Measurements from ENCODE around the gene LRRC3.
"Not testable (repeated sequence)": the region's sequence is repeated elsewhere in the genome, so short reads cannot be mapped to it uniquely, and the experiment has no call there.

The LRRC3 gene

DNA sequence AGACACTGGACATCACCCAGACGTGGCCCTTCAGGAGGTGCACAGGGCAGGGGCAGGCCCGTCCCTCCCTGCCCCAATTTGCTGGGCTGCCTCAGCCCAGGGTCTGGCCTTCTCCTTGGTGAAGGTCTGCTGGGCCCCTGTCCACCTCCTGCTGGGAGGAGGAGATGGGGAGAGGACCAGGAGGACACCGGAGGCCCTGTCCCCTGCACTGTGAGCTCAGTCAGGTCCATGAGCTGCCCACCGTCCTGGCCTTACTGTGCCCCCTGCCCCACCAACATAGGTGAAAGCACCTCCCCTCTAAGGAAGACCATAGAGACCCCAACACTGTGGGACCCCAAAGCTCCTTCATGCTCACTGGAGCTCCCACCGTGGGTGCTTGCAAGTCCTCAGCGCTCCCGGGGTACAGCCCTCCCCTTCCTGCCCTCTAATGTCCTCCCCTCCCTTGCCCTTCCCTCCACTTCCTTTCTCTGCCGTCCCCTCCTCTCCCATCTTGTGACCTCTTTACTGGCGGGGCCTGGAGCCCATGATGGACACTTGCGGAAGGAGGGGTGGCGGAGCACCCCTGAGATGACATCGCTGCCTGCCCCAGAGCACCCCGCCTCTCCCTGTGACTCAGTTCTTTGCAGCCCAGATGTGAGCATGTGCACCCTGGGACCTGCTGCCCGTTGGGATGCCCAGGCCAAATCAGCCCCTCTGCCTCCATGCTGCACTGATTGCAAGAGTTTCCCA lies 4.6 kb downstream of the LRRC3 start:
- no peak for DNase-seq

DNA sequence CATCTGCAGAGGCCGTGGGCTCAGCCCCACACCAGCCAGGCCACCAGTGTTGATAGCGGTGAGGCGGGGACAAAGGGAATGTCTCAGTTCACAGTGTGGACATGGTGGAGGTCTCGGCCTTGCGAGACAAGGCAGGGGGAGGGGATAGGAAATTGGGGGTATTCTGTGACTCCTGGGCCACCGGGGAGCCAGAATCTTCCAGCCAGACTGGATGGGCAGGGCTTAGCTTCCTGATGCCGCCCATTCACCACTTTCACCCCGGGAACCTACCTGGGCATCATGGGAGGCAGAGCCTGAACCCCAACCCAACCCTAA lies 5.1 kb downstream of the LRRC3 start:
- DNase-seq, result no peak

DNA sequence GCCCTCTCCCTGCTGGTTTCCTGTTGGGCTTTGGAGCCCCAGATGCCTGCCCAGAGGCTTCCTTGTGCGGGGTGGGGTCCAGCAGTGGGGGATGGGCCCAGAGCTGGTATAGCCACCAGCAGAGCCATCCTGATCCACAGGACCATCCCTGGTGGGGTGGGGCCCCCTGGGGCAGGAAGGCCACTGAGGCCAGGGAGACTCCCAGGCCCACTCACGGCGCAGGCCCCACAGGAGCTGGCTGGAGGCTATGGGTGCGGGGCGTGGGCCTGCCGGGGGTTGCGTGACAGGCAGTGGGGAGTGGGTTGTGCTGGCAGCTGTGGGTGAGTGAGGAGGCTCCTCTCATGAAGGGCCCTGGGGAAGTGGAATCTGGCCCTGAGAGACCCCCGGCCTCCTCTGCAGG lies 5.7 kb downstream of the LRRC3 start:
- no peak for DNase-seq

DNA sequence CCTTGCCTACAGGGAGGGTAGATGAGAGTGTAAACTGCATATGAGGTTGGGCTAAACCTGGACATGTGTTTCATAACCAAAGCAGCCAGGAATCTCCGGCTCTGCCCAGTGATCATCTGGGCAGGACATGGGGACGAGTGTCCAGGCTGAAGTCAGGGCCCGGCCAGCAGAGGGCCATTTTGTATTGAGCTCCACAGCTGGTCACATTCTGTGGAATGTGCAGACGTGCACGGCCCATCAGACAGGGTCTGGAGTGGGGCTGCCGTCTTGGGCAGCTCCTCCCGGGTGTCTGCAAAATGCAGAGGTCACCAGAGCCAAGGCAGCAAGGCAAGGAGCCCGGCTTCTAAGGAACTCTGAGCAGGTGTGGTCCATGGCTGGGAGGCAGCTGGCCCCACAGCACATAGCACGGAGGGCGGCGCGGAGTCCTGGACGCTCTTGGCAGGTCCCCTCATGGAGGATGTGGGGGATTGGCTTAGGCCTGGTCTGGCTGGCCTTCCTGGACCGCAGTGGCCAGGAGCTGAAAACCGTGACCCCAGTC lies 6.2 kb downstream of the LRRC3 start:
- peak; percentile 13 for DNase-seq

DNA sequence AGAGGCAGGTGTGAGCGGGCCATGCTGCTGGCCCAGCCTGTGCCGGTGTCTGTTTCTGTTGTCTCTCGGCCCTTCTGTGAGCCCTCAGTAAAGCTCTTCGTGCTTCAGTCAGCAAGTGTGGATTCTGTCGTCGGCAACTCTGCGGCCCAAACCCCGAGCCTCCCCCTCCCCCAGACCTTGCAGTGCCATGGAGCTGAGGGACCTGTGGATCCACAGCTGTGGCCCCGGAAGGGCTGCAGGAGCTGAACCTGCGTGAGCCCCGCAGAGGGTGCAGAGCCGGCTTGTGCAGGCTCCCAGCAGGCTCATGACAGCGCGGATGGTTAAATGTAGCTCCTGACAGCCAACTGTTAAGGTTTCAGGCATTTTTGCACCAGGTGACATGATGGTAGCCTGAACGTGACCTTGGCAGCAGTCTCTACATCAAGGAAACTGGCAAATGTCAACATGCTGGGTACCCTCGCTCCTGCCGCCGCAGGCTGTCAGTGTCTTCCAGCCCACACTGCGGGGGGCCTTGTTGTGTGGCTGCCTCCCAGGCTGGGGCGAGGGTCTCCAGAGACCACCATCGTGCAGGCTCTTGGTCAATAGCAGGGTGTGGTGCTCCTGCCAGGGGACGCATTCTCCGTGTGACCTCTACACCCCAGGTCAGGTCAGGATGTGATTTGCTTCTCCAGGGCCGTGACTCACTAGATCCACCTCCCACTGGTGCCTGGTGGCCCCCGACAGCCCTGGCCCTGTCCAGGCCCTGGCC lies 7.0 kb downstream of the LRRC3 start:
- no peak for DNase-seq

DNA sequence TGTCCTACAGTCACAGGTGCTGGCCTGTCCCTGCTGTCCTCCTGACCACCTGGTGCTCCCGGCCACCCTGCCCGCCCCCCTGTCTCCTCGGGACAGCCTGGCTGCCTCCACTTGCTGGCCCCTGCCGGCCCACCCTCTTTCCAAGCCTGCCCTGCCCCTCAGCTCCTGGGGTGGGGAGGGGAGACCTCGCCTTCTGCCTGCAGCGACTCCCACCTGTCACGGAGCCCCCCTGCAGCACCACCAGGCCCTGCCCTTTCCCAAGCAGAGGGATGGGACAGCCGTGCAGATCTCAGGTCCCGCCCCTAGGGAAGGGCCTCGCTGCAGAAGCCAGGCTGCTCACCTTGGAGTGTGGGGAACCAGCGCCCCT lies 7.5 kb downstream of the LRRC3 start:
- DNase-seq, result no peak

DNA sequence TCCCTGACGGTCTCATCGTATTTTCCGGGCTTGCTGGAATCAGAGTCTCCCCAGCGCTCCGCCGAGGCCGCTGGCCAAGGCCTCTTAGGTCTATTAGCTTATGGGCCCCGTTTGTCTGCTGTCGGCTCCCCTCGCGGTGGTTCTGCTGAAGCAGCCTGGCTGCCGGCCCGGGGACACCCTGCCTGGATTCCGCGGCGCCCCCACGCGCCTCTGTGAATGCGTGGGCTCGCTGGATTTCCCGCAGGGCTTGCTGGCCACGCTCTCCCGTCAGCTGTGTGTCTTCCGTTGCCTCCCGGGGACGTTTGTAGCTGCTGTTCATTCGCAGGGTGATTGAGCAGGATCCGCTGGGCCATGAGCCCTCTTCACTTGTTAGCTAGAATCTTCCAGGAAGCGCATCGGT lies 8.4 kb downstream of the LRRC3 start:
- no peak for DNase-seq

DNA sequence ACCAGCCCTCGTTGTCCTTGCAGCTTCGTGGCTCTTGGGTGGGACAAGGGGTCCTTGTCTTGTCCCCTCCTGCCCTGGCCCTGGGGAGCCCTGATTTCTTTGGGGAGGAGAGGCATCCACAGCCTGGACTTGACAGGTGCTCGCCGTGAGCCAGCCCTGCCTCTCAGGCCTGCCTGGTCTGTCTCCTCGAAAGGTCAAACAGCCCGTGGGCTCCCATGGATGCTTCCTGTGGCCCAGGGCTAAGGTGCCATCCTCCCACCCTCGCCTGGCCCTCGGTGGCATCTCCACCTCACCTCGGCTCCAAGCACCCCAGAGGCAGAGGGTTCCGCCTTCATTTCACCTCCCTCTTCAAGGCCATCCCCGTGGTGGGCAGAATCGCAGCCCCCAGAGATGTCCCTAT lies 9.0 kb downstream of the LRRC3 start:
- no peak for DNase-seq

DNA sequence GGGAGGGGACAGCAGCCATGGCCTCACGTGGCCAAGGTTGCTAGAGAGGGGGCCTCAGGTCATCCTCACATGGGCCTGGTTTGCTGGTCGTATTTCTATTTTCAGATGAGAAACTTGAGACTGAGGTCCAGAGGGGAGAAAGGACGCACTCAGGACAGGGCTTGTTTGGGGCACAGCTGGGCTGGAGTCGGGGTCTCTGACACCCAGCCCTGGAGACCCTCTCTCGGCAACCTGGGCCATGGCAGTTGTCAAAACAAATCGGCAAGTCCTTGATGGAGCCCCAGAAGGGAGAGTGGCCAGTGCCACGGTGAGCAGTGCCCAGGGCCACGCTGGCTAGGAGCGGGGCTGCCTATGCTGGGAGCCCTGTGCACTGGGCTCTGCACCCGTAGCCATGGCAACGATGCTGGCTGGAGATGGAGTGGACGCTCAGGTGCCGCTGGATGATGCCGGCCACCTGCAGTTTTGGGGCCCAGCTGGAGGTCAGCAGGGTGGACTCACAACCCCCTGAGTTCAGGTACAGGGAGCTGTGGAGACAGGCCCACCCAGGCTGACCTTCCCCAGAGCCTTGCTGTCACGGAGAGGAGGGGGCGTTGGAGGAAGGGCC lies 11.1 kb downstream of the LRRC3 start:
- no peak for DNase-seq

DNA sequence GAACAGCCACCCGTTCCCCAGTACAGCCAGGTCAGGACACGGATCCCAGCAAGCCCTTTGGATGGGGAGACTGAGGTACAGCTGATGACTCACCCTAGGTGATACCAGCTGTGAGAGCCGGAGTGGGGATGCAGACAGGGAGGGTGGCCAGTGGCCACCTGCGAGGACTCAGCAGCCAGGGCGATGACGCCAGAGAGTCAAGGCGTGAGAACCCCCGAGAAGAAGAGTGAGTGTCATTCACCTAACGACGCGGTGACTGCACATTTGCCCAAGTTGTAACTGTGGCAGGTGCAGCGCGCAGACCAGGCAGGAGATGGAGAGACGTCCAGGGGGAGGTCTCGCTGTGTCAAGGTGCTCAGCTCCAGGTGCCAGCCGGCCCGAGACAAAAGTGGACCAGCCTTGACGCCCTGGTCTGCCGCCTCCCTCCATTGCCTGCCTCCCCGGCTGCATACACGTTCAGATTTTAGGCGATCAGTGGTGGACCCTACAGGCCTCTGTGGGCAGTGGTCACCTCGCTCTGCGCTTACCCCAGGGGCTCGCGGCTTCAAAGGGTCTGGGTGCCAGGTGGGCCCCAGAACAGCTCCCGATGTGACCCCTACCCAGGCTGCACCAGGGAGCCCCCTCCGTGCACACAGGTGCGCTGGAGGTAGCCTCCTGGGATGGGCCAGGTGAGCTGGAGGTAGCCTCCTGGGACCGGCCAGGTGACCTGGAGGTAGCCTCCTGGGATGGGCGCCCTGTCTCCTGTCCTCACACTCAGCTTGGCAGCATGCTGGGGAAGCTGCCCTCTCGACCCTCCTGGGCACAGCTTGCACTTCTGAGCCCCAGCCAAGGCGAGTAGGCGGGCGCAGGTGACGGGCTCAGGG lies 11.9 kb downstream of the LRRC3 start:
- no peak for DNase-seq

DNA sequence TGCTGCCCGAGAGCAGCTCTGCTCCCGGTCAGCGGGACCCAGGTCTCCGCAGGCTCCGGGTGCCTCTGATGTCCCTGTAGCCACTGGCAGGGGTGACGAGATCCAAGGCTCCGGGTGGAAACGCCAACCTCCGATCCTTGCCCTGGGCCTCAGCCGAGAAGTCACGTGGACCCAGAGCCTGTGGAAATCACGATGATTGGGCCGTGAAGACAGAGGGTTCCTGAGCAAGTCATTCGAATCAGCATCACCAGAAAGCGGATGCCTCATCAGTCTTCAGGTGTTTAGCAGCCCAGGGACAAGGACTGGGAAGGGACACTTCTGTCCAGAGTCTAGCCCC lies 12.5 kb downstream of the LRRC3 start:
- DNase-seq, result no peak

DNA sequence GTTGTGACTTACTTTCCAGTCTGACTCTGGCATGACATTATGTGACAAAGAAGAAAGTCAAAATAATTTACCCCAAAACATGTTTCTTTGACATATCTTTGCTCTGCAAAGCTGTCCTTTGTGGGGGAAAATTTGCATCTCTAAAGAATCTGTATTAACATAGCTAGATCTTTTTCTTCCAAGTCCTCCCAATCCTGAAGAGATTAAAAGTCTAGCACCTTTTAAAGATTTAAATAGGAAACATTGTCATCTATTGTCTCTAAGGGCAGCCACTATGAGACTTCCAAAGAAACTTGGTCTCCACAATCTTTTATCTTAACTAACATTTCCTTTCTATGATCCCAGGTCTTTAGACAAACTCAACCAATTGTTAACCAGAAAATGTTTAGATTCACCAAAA lies 16.0 kb downstream of the LRRC3 start:
- DNase-seq, result no peak

DNA sequence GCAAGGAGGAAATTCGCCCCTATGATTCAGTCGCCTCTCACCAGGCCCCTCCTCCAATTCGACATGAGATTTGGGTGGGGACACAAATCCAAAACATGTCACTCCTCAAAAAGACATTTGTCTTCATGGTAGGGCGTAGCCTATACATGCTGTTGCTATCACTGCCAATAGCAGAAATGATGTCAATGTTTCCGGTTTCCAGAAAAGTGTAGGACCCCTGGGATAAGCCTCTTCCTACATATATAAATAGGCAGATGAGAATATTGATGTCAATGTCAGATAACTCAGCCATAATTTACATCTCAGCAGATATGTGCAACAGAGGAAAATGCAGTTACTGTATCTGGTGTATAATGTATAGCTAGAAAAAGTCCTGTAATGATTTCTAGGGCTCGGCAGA lies 16.7 kb downstream of the LRRC3 start:
- no peak for DNase-seq

DNA sequence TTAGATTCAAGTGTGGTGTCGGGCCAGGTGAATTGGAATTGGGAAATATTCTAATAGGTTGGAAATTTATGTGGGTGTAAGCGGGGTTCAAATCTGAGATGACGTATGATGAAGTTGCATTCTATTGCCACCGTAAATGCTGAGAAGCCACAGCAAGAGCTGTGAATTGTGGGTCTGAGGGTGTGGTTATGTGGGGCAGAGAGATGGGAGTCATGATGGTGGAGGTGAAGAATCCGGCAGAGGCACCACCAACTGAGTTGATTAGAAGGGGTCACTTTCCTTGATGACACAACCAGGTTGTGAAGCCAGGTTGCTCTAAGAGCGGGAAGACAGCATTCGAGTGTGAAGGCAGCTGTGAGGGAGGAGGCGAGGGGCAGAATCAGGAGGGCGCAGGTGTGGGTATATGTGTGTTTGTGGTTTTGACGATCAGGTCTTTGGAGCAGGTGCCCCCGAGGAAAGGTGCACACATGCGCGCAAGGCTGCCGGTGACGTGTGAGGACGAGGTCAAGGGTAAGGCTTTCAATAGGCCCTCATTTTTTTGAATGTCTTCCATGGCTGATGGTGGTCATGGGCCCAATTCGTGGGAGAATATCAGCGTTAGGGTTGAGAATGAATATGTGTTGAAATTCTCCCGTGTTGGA lies 18.7 kb downstream of the LRRC3 start:
- no peak for DNase-seq

DNA sequence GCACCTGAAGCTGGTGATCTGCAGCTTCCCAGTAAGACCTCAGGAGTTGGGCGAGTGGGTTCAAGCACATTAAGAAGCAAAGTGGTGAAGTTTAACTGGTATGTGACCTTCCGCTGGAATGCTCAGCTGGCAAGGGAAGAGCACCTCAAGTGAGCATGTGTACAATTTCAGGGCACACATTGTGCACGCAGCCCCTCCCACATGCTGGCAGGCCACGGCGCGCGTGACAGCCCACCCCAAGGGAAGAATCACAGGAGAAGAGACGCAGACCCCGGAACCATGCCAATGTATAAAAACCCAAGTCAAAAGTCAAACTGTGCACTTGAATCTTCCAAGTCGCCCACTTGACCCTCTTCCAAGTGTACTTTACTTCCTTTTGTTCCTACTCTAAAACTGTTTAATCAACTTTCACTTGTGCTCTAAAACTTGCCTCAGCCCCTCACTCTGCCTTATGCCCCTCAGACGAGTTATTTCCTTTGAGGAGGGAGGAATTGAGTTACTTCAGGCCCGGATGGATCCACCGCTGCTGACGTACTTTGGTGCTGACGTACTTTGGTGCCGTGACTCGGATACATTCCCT lies 20.0 kb downstream of the LRRC3 start:
- DNase-seq, result no peak

DNA sequence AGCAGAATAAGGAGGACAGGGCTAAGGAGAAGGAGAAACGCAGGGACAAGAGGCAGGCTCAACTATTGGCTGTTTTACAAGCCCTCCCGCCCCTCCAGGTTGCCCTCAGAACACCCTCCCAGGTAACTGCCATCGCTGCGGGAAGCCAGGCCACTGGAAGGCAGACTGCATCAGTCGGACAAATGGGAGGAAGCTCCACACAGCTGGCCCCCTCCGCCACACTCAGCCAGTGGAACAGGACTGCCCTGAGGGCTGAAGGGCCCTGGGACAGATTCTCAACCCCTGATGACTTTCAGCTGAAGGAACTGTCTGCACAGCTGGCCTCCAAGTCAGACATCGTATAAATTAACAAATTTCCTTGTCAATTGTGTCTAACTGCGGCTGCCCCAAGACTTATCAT lies 21.8 kb downstream of the LRRC3 start:
- DNase-seq, result no peak

DNA sequence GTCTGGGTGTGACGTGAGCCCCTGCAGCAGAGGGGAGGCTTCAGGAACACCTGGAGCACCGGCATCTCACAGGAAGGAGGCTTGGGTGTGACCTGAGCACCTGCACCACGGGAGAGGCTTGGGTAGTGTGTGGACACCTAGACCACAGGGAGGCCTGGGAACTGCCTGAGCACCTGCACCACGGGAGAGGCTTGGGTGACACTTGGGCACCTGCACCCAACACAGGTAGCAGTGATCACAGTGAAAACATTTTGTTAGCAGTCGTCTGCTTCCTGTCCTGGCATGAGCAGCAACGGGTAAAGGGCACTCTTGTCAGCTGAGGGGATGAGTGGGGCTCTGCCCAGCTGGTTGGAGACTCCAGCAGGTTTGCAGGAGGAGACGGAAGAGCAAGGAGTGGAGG lies 22.4 kb downstream of the LRRC3 start:
- no peak for DNase-seq

DNA sequence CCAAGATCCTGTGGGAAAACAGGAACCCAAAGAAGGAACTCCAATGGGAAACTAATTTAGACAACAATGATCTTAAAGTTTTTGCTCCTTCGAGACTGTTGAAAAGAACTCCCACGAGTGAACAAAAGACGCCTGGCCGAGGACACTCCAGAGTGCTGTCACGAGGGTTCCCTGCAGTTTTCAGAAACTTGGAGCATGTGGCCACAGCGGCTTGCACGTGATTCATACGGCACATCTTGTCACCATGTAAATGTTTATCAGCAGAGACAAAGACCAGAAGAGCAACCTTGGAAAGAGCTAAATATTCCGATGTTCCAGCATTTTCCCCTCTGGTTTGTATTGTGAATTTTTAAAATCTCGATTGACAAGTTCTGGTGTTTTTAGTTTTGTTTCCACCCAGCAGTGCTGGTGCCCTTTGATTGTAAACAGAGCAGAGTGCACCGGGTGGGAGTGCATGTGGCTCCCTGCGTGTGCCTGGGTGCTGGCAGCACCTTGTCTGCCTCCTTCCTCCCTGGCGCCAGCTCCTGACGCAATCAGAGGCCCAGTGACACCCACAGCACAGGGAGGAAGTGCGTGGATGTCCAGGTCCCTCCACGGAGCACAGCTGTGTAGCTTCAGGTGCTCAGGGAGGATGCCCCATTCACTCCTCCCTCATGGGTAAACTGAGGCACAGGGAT lies 23.0 kb downstream of the LRRC3 start:
- DNase-seq, result no peak

DNA sequence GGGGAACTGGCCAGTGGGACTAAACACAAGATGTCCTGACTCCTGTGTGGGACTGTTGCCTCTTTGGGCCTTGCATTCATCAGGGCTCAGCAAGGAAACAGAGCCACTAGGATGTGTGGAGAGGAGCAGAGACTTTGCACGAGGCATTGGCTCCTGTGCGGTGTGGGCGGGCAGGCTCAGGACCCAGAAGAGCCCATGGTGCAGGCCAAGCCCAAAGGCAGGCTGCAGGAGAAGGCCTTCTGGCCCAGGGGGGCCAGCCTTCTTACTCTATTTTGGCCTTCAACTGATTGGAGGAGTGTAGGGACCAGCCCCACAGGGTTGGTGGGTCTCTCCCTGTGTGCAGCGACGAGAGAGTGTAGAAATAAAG lies 23.5 kb downstream of the LRRC3 start:
- no peak for DNase-seq

DNA sequence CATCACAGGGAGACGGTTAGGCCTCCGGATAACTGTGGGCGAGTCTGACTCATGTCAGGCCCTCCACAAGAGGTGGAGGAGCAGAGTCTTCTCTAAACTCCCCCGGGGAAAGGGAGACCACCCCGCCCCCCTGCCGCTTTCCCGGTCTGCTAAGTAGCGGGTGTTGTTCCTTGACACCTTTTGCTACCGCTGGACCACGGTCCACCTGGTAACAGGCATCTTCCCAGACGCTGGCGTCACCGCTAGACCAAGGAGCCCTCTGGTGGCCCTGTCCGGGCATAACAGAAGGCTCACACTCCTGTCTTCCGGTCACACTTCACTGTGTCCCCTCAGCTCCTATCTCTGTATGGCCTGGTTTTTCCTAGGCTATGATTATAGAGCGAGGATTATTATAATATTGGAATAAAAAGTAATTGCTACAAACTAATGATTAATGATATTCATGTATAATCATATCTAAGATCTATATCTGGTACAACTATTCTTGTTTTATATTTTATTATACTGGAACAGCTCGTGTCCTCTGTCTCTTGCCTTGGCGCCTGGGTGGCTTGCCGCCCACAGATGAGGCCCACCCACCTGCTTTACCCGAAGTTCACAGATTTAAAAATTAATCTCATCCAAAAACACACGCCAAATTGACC lies 24.4 kb downstream of the LRRC3 start:
- DNase-seq, result not testable (repeated sequence)
